GM12875 (cell line): ENCODE results near the gene TRIM38.

ENCODE experiments used
- H3K4me3 ChIP-seq: one replicate; pipeline ENCODE4 v1.5.1; 2011; ENCODE audit warnings: low read depth, low read length, control low read depth
- CTCF ChIP-seq: IDR thresholded peaks from 2 replicates; pipeline ENCODE4 v1.5.1; 2011; ENCODE audit warnings: low read depth, mild to moderate bottlenecking, control low read depth, inconsistent platforms, low read length, moderate library complexity, borderline replicate concordance; ENCODE audit not compliant: insufficient read depth

The TRIM38 gene

GRCh38 chr6:25962149-25963127, at the start of gene TRIM38:
TSS of gene TRIM38 (plus strand) at chr6:25962802. CDS start at chr6:25966523, 3,721 bp downstream.
- peak within 1 kb of the TSS; percentile 43 for H3K4me3 ChIP-seq
- no peak for TF ChIP-seq CTCF

GRCh38 chr6:25913741-25914140, 48.9 kb upstream of the TRIM38 start:
- H3K4me3 ChIP-seq, result no peak overlapping the region
- TF ChIP-seq CTCF, result no peak

GRCh38 chr6:25916330-25916729, 46.3 kb upstream of the TRIM38 start:
- no peak for TF ChIP-seq CTCF
- H3K4me3 ChIP-seq, result no peak overlapping the region

GRCh38 chr6:25916789-25917490, 45.7 kb upstream of the TRIM38 start:
- no peak overlapping the region for H3K4me3 ChIP-seq
- TF ChIP-seq CTCF, result no peak

GRCh38 chr6:25918083-25918683, 44.4 kb upstream of the TRIM38 start:
- no peak overlapping the region for H3K4me3 ChIP-seq
- TF ChIP-seq CTCF, result no peak

- H3K4me3 ChIP-seq, result no peak overlapping the region
- no peak for TF ChIP-seq CTCF
Observed at GRCh38 chr6:25919657-25920056, 42.9 kb upstream of the TRIM38 start.
